HCT116 (cell line): ENCODE measurements around the gene GLB1L.

ENCODE experiments used
- EGR1 ChIP-seq: IDR thresholded peaks from 2 replicates; pipeline ENCODE4 v1.6.1; 2012; ENCODE audit warnings: low read depth
- TF ChIP-seq, protein P1 (sequence below): IDR thresholded peaks from 2 replicates; pipeline ENCODE4 v1.6.1; 2011; ENCODE audit warnings: mild to moderate bottlenecking, low read length, moderate library complexity; ENCODE audit not compliant: insufficient replicate concordance; ENCODE audit errors: extremely low read depth
- TF ChIP-seq, protein P2 (sequence below), 3 experiments: fragments of 200-600 bp in 1 of 3; sonication (generic) in 1 of 3; IDR thresholded peaks in 2 of 3; conservative IDR thresholded peaks in 1 of 3; 2 replicates each; pipeline ENCODE4 v1.5.1; 2012 to 2017; ENCODE audit warnings: low read depth in 2 of 3, low read length in 2 of 3, antibody characterized with exemption in 1 of 3, borderline replicate concordance in 1 of 3, control low read depth in 1 of 3, mild to moderate bottlenecking in 1 of 3, mixed read lengths in 1 of 3, mixed run types in 1 of 3, moderate library complexity in 1 of 3; ENCODE audit not compliant: insufficient read depth in 1 of 3

DNA sequence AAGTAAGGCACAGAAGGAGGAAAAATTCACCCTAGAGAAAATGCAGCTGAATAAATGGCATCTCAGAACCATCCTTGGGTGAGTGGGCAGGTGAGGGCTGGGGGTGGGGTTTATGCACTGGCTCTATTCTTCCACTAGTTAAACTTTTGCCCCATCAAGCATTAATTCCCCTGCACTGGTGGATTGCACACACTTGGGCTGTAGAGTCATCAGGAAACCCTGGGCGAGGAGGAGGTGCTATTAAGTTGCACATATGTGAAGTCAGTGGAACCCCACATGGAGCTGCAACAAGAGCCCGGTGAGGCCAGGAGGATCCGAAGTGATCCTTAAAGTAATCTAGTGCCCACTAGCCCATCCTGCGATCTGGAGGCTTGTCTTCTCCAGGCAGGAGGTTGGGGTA lies 27.1 kb upstream of the GLB1L start:
- TF ChIP-seq, protein P1, sequence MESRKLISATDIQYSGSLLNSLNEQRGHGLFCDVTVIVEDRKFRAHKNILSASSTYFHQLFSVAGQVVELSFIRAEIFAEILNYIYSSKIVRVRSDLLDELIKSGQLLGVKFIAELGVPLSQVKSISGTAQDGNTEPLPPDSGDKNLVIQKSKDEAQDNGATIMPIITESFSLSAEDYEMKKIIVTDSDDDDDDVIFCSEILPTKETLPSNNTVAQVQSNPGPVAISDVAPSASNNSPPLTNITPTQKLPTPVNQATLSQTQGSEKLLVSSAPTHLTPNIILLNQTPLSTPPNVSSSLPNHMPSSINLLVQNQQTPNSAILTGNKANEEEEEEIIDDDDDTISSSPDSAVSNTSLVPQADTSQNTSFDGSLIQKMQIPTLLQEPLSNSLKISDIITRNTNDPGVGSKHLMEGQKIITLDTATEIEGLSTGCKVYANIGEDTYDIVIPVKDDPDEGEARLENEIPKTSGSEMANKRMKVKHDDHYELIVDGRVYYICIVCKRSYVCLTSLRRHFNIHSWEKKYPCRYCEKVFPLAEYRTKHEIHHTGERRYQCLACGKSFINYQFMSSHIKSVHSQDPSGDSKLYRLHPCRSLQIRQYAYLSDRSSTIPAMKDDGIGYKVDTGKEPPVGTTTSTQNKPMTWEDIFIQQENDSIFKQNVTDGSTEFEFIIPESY, result no peak
- TF ChIP-seq, protein P2, sequence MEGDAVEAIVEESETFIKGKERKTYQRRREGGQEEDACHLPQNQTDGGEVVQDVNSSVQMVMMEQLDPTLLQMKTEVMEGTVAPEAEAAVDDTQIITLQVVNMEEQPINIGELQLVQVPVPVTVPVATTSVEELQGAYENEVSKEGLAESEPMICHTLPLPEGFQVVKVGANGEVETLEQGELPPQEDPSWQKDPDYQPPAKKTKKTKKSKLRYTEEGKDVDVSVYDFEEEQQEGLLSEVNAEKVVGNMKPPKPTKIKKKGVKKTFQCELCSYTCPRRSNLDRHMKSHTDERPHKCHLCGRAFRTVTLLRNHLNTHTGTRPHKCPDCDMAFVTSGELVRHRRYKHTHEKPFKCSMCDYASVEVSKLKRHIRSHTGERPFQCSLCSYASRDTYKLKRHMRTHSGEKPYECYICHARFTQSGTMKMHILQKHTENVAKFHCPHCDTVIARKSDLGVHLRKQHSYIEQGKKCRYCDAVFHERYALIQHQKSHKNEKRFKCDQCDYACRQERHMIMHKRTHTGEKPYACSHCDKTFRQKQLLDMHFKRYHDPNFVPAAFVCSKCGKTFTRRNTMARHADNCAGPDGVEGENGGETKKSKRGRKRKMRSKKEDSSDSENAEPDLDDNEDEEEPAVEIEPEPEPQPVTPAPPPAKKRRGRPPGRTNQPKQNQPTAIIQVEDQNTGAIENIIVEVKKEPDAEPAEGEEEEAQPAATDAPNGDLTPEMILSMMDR (IDR thresholded peaks at IDR 0.05 in 2 of 3, conservative IDR thresholded peaks at IDR 0.05 in 1 of 3; ENCODE audit: borderline replicate concordance in 1 of 3, insufficient read depth in 1 of 3, low read depth in 2 of 3, low read length in 2 of 3), result no peak
- no peak for TF ChIP-seq EGR1
